LoVo (cell line): ENCODE data around the gene TSPEAR.
"Not testable (repeated sequence)": the region's sequence is repeated elsewhere in the genome, so short reads cannot be mapped to it uniquely, and the experiment has no call there.

Experiments
- DNase-seq: peaks from one replicate; pipeline ENCODE4 v3.0.0-alpha.2; 2016; ENCODE audit warnings: low spot score

The TSPEAR gene

DNA sequence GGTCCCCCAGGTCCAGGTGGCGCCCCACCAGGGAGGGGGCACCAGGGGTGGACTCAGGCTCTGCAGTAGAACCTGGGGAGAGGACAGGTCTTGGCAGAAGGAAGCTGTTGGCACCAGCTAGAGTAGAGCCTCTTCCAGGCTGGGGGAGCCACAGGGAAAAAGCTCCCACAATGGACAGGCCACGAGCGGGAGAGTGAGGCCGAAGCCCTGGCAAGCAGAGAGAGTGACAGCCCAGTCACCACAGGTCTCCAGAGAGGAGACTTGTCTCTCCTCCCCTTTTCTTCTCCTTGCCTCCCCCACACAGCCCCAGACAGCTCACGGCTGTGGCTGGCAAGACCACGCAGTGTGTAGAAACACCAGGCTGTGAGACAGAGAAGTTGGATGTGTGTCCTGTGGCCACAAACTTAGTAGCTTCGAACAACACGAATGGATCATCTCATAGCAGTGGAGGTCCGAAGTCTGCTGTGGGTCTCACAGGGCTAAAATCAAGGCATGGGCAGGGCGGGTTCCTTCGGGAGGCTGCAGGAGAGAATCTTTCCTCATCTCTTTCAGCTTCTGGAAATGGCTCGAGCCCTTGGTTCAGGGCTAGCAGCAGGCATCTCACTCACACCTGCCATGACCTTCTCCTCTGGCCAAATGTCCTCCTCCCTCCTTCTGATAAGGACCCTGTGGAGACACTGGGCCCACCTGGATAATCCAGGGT lies 60.2 kb downstream of the TSPEAR start:
- DNase-seq = no peak

GRCh38 chr21:44650265-44650972 lies 61.0 kb downstream of the TSPEAR start:
- DNase-seq = no peak

- no peak for DNase-seq
Measured at GRCh38 chr21:44649521-44650100, 61.8 kb downstream of the TSPEAR start.

DNA sequence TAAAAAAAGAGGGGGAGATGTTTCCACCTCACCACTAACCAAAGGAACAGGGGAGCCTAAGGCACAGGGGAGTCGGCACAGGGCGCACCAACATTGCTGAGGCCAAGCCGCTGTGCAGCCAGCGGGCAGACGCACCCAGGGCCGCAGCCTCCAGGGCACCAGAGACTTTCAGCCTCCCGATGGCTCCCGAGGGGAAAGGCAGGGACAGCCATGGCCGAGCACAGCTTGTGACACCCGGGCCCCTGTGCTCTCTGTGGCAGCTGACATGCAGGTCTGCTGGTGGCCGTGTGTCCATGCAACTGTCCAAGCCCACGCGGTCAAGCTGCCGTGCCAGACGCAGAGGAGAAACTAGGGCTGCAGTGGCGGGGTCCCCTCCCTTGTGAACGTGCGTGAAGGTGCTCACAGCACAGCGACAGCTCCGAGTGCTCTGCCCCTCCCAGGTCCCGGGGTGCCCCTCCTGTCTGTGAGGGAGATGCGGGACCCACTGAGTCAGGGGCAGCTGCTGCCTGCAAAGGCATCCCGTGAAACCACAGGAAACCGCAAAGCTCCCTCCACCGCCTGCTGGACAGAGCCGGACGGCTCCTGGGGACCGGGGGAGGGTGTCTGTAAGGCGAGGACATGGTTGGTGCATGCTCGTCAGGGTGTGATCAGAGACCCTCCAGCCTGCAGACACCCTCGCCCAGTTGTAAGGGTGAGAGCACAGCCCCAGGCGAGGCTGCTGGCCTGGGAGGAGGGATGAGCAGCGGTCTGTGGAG lies 62.6 kb downstream of the TSPEAR start:
- DNase-seq = no peak

- DNase-seq = no peak
Measured at GRCh38 chr21:44647222-44647552, 64.2 kb downstream of the TSPEAR start.

DNA sequence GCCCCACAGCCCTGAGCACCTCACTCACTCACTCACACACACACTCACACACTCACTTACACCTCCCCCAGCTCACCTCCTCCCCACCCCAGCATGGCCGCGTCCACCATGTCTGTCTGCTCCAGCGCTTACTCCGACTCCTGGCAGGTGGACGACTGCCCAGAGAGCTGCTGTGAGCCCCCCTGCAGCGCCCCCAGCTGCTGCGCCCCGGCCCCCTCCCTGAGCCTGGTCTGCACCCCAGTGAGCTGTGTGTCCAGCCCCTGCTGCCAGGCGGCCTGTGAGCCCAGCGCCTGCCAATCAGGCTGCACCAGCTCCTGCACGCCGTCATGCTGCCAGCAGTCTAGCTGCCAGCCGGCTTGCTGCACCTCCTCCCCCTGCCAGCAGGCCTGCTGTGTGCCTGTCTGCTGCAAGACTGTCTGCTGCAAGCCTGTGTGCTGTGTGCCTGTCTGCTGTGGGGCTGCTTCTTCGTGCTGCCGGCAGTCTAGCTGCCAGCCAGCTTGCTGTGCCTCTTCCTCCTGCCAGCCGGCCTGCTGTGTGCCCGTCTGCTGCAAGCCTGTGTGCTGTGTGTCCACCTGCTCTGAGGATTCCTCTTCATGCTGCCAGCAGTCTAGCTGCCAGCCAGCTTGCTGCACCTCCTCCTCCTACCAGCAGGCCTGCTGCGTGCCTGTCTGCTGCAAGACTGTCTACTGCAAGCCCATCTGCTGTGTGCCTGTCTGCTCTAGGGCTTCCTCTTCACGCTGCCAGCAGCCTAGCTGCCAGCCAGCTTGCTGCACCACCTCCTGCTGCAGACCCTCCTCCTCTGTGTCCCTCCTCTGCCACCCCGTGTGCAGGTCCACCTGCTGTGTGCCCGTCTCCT lies 64.8 kb downstream of the TSPEAR start, which contains the start of gene KRTAP10-11:
TSS of gene KRTAP10-11 (plus strand) at position 49 of the 856 bp plus-strand sequence. CDS start at position 94, 45 bp downstream.
- not testable (repeated sequence) for DNase-seq

DNA sequence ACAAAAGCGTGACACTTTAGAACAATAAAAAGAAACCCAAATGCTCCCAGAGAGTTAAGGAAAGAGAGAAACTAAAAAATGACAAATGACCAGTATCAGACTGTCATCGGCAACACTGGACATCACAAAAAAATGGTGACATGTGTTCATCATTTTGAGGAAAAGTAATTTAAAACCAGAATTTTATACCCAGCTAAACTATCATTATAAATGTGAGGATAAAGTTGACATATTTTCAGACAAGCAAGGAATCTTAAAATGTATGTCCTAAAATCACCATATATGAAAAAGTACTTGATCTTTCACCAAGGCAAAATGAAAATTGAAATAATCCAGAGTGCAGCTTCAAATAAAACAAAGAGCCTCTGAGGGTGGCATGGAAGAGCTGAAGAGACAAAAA lies 66.5 kb downstream of the TSPEAR start:
- no peak for DNase-seq

GRCh38 chr21:44643741-44644310 lies 67.5 kb downstream of the TSPEAR start:
- DNase-seq = no peak

GRCh38 chr21:44640761-44641160 lies 70.6 kb downstream of the TSPEAR start:
- DNase-seq = no peak

DNA sequence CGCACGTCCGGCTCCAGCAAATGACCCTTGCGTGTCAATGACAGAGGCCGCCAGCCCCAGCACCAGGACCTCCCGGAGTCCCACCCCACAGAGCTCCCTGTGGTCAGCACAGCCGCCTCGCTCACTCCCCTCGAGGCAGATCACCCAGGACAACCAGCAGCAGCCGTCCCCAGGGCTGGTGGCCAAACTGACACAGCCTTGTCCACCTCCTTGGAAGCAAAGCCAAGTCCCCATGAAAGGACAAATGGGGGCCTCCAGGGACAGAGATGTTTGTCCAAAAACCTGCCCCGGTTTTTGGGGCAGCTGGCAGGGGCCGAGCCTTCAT lies 72.1 kb downstream of the TSPEAR start:
- no peak for DNase-seq

- not testable (repeated sequence) for DNase-seq
Measured at GRCh38 chr21:44638506-44639330, 72.7 kb downstream of the TSPEAR start.

DNA sequence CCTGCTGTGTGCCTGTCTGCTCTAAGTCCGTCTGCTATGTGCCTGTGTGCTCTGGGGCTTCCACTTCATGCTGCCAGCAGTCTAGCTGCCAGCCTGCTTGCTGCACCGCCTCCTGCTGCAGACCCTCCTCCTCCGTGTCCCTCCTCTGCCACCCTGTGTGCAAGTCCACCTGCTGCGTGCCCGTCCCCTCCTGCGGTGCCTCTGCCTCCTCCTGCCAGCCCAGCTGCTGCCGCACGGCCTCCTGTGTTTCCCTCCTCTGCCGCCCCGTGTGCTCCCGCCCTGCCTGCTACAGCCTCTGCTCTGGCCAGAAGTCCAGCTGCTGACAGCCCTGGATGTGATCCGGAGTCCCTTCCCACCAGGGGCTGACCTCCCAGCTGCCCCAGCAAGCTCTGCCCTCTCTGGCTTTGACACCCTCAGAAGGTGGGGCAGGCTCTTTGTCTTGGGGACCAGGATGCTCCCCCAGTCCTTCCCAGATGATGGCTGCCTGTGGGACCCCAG lies 73.5 kb downstream of the TSPEAR start:
- not testable (repeated sequence) for DNase-seq

DNA sequence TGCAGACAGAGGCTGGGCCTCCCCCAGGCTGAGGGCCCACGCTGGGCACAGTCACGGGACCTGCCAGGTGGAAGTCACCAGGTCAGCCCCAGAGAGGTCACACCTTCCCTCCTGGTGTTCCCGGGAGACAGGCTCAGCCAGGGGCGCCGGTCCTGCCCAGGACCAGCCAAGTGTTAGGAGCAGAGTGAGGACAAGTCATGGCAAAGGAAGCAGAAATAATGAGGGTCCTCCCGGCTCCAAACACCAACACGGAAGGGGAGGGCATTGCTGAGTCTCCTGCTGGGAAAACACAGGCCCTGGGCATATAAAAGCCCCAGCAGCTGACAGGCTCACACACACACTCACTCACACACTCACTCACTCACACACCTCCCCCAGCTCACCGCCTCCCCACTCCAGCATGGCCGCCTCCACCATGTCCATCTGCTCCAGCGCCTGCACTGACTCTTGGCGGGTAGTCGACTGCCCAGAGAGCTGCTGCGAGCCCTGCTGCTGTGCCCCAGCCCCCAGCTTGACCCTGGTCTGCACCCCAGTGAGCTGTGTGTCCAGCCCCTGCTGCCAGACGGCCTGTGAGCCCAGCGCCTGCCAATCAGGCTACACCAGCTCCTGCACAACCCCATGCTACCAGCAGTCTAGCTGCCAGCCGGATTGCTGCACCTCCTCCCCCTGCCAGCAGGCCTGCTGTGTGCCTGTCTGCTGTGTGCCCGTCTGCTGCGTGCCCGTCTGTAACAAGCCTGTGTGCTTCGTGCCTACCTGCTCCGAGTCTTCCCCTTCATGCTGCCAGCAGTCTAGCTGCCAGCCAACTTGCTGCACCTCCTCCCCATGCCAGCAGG lies 74.1 kb downstream of the TSPEAR start, which contains the start of gene KRTAP10-10:
TSS of gene KRTAP10-10 (plus strand) at position 339 of the 833 bp plus-strand sequence. CDS start at position 401, 62 bp downstream.
- DNase-seq = no peak

GRCh38 chr21:44636209-44637017 lies 75.0 kb downstream of the TSPEAR start:
- no peak for DNase-seq

GRCh38 chr21:44632067-44632466 lies 79.3 kb downstream of the TSPEAR start:
- no peak for DNase-seq

GRCh38 chr21:44630440-44630839 lies 80.9 kb downstream of the TSPEAR start:
- no peak for DNase-seq

DNA sequence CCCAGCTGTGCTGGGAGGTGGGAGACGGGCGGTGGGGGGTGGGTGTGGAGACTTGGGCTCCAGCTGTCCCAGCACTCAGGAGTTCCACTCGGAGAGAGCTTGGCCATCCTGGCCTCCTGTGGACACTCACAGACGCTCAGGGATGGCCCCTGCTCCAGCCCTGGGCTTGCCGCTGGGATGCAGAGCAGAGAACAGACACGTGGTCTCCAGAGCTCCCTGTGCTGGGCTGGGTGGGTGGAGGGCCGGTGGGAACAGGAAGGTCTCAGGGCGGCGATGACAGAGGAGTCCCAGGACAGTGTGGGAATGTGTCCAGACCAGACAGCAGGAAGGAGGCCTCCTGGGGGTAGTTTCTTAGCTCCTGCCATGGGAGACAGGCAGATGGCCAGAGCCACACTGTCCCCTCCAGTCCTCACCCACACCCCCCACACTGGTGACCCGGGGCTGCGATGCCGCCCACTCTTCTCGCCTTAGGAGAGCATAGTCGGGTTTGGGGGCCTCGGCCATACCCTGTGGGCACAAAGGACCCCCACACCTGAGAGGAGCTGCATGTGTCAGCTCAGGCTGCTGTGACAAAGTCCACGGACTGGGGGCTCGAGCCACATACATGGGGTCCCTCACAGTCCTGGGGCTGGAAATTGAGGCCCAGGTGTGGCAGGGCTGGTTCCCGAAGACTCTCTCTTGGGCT lies 82.5 kb downstream of the TSPEAR start:
- DNase-seq = no peak

- not testable (repeated sequence) for DNase-seq
Measured at GRCh38 chr21:44627831-44628233, 83.5 kb downstream of the TSPEAR start.
